Endodermal cell (in vitro differentiated cells): Measurements from ENCODE around the gene C9orf50. TPM values are rescaled to one million over a fixed set of nuclear protein-coding genes. Genes with fewer than 3 reads are reported as not detected.

Source experiments
- DNase-seq: peaks from one replicate; pipeline ENCODE4 v3.0.0-alpha.2; 2017
- H3K27ac ChIP-seq: 2 replicates; pipeline ENCODE4 v1.5.1; 2013; ENCODE audit warnings: mild to moderate bottlenecking, low read depth, low read length, moderate library complexity
- H3K27me3 ChIP-seq: 2 replicates; pipeline ENCODE4 v1.6.1; 2013; ENCODE audit warnings: mild to moderate bottlenecking, low read length, moderate library complexity; ENCODE audit not compliant: insufficient read depth, control insufficient read depth, poor library complexity, severe bottlenecking
- H3K36me3 ChIP-seq: 2 replicates; pipeline ENCODE4 v1.7.0; 2013; ENCODE audit warnings: mild to moderate bottlenecking, low read length, moderate library complexity; ENCODE audit not compliant: control insufficient read depth, insufficient read depth
- H3K4me1 ChIP-seq: one replicate; pipeline ENCODE4 v1.7.0; 2013; ENCODE audit warnings: low read length; ENCODE audit not compliant: control insufficient read depth, insufficient read depth
- H3K4me3 ChIP-seq: 2 replicates; pipeline ENCODE4 v1.5.1; 2013; ENCODE audit warnings: mild to moderate bottlenecking, low read length, moderate library complexity
- H3K9ac ChIP-seq: 2 replicates; pipeline ENCODE4 v1.6.1; 2013; ENCODE audit warnings: mild to moderate bottlenecking, low read length, moderate library complexity; ENCODE audit not compliant: poor library complexity, severe bottlenecking; ENCODE audit errors: extremely low read depth
- H3K9me3 ChIP-seq: 2 replicates; pipeline ENCODE4 v1.6.1; 2013; ENCODE audit warnings: mild to moderate bottlenecking, low read length, moderate library complexity; ENCODE audit not compliant: control insufficient read depth
- H3K27ac Mint-ChIP-seq: 2 replicates; pipeline ENCODE4 v1.8.0; 2020; ENCODE audit warnings: mixed read lengths
- H3K27me3 Mint-ChIP-seq: 2 replicates; pipeline ENCODE4 v1.8.0; 2021; ENCODE audit warnings: mild to moderate bottlenecking, mixed read lengths; ENCODE audit not compliant: insufficient read depth
- H3K36me3 Mint-ChIP-seq: 2 replicates; pipeline ENCODE4 v1.8.0; 2020; ENCODE audit warnings: low read depth, mixed read lengths
- H3K4me1 Mint-ChIP-seq: 2 replicates; pipeline ENCODE4 v1.8.0; 2020; ENCODE audit warnings: mixed read lengths
- H3K4me3 Mint-ChIP-seq: 2 replicates; pipeline ENCODE4 v1.8.0; 2020; ENCODE audit warnings: mild to moderate bottlenecking, moderate library complexity, mixed read lengths
- H3K9me3 Mint-ChIP-seq: 2 replicates; pipeline ENCODE4 v1.8.0; 2020; ENCODE audit warnings: mild to moderate bottlenecking, mixed read lengths
- WGBS, 2 experiments: methylation state at CpG; one replicate each; pipeline versions ENCODE4 v1.1.5 to v1.1.7; 2013; ENCODE audit warnings: missing lambda C conversion rate in 2 of 2, mixed read lengths in 1 of 2; ENCODE audit not compliant: insufficient coverage in 1 of 2, insufficient read length in 1 of 2; 5-methylcytosine and 5-hydroxymethylcytosine counted together
- total RNA-seq, 2 donors: library from RNA; stranded (reverse); fragmentation: NEBNext Ultra II Directional in 1 of 2; extraction: Animal tissue kit (Norgen Biotek cat#: 25700) in 1 of 2; gene quantifications; 2 replicates in 1 of 2; 3 replicates in 1 of 2; pipeline ENCODE4 v1.2.1, GENCODE V29; 2021
- TF ChIP-seq, protein P1 (sequence below): fragments of 200-600 bp; sonication (generic); conservative IDR thresholded peaks from 2 replicates; pipeline ENCODE4 v1.5.0; 2021; ENCODE audit warnings: antibody characterized with exemption, mild to moderate bottlenecking

Gene C9orf50
- total RNA-seq, 2 donors from 2014 or later, result not detected

- H3K36me3 Mint-ChIP-seq, result no peaks in the 10 kb centered on the region
- H3K9me3 ChIP-seq, result no peaks in the 10 kb centered on the region
Measured at GRCh38 chr9:129606161-129607026, 14.5 kb downstream of the C9orf50 start.

GRCh38 chr9:129604766-129605163, 16.1 kb downstream of the C9orf50 start:
- TF ChIP-seq, protein P1, sequence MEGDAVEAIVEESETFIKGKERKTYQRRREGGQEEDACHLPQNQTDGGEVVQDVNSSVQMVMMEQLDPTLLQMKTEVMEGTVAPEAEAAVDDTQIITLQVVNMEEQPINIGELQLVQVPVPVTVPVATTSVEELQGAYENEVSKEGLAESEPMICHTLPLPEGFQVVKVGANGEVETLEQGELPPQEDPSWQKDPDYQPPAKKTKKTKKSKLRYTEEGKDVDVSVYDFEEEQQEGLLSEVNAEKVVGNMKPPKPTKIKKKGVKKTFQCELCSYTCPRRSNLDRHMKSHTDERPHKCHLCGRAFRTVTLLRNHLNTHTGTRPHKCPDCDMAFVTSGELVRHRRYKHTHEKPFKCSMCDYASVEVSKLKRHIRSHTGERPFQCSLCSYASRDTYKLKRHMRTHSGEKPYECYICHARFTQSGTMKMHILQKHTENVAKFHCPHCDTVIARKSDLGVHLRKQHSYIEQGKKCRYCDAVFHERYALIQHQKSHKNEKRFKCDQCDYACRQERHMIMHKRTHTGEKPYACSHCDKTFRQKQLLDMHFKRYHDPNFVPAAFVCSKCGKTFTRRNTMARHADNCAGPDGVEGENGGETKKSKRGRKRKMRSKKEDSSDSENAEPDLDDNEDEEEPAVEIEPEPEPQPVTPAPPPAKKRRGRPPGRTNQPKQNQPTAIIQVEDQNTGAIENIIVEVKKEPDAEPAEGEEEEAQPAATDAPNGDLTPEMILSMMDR, result no peak
- H3K4me1 Mint-ChIP-seq, result peaks cover 18% of the 10 kb centered on the region
- Histone ChIP-seq H3K9me3 (no peaks in the 10 kb centered on the region), H3K4me3 (no peak overlapping the region), H3K27ac (no peak overlapping the region), H3K27me3 (no peaks in the 10 kb centered on the region), H3K4me1 (peaks cover 4% of the 10 kb centered on the region), H3K36me3 (no peaks in the 10 kb centered on the region), H3K9ac (no peak overlapping the region)
- H3K27ac Mint-ChIP-seq, result peak overlapping the region; percentile 46
- WGBS, 2 experiments, result 86 to 91% methylated on average over 5 to 8 of the region's 8 CpGs
- DNase-seq, result no peak
- H3K9me3 Mint-ChIP-seq, result no peaks in the 10 kb centered on the region
- H3K4me3 Mint-ChIP-seq, result no peak overlapping the region
- H3K27me3 Mint-ChIP-seq, result no peaks in the 10 kb centered on the region
- no peaks in the 10 kb centered on the region for H3K36me3 Mint-ChIP-seq

More at GRCh38 chr9:129606161-129607026, 14.5 kb downstream of the C9orf50 start:
- no peak overlapping the region for H3K27ac Mint-ChIP-seq
- H3K9ac ChIP-seq, result no peak overlapping the region
- 90 to 91% methylated on average over 12 to 15 of the region's 15 CpGs for WGBS, 2 experiments
- no peak overlapping the region for H3K27ac ChIP-seq
- peaks cover 22% of the 10 kb centered on the region for H3K4me1 Mint-ChIP-seq
- H3K4me3 ChIP-seq, result no peak overlapping the region
- H3K9me3 Mint-ChIP-seq, result no peaks in the 10 kb centered on the region
- H3K4me3 Mint-ChIP-seq, result no peak overlapping the region
- peaks cover under 1% of the 10 kb centered on the region for H3K27me3 Mint-ChIP-seq
- no peaks in the 10 kb centered on the region for H3K36me3 ChIP-seq
- H3K4me1 ChIP-seq, result peaks cover 4% of the 10 kb centered on the region
- TF ChIP-seq, protein P1, result no peak
- no peaks in the 10 kb centered on the region for H3K27me3 ChIP-seq
- no peak for DNase-seq

GRCh38 chr9:129604056-129604765, 16.7 kb downstream of the C9orf50 start:
- TF ChIP-seq, protein P1, result no peak
- no peak overlapping the region for H3K4me3 ChIP-seq
- 87 to 92% methylated on average over 6 to 12 of the region's 12 CpGs for WGBS, 2 experiments
- no peak overlapping the region for H3K9ac ChIP-seq
- no peaks in the 10 kb centered on the region for H3K36me3 Mint-ChIP-seq
- H3K9me3 Mint-ChIP-seq, result no peaks in the 10 kb centered on the region
- H3K27me3 Mint-ChIP-seq, result no peaks in the 10 kb centered on the region
- H3K4me1 Mint-ChIP-seq, result peaks cover 17% of the 10 kb centered on the region
- H3K27ac ChIP-seq, result no peak overlapping the region
- no peak for DNase-seq
- no peak overlapping the region for H3K4me3 Mint-ChIP-seq
- peaks cover 4% of the 10 kb centered on the region for H3K4me1 ChIP-seq
- H3K9me3 ChIP-seq, result no peaks in the 10 kb centered on the region
- no peaks in the 10 kb centered on the region for H3K27me3 ChIP-seq
- peak overlapping the region; percentile 46 for H3K27ac Mint-ChIP-seq
- H3K36me3 ChIP-seq, result no peaks in the 10 kb centered on the region
